GM12875 (cell line): ENCODE data around the gene COA5.

ENCODE experiments used
- H3K4me3 ChIP-seq: one replicate; pipeline ENCODE4 v1.5.1; 2011; ENCODE audit warnings: low read depth, low read length, control low read depth
- CTCF ChIP-seq: IDR thresholded peaks from 2 replicates; pipeline ENCODE4 v1.5.1; 2011; ENCODE audit warnings: low read depth, mild to moderate bottlenecking, control low read depth, inconsistent platforms, low read length, moderate library complexity, borderline replicate concordance; ENCODE audit not compliant: insufficient read depth

Gene COA5

DNA sequence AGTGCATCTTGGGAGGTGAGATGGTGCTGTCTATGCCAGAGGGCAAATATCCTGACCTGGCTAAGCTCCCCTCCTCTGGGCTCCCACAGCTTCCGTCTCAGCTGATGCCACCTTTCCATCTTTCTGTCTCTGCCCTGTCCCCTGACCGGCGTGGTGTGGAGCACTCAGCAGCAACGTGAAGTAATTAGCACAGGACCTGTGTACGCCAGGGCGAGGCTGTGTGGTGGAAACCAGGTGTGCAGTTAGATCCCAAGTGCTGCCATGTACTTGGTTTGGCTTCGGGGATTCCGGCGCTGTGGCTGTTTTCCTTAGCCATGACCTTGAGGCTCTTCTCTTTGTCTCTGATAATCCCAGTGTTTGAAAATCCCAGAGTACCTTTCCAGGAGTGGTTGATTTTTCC is 36.5 kb downstream of the COA5 start:
- no peak for TF ChIP-seq CTCF
- no peak overlapping the region for H3K4me3 ChIP-seq

DNA sequence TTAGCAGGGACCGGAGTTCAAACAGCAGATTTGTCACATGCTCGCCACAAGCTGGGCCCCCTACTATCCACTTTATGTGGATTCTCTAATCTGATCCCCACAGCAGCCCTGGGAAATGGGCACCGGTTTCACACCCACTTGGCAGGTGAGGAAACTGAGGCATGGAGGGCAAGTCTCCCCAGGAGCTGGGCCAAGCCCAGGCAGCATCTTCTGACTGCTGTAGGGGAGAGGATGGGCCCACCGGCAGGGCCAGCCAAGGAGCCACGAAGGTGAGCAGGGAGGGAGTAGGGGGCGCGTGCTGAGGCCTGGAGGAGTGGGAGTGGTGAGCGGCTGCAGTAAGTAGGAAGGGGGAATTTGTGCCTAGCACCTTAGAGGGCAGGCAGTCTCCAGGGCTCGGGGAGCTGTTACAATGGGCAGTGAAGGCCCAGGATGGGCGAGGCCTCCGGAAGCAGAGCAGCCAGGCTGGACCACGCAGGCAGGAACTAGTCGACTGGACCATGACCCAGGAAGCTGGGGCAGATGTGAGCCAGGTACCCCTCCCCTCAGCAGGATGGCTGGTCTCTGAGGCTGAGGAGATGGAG is 37.1 kb downstream of the COA5 start:
- H3K4me3 ChIP-seq = no peak overlapping the region
- no peak for TF ChIP-seq CTCF

DNA sequence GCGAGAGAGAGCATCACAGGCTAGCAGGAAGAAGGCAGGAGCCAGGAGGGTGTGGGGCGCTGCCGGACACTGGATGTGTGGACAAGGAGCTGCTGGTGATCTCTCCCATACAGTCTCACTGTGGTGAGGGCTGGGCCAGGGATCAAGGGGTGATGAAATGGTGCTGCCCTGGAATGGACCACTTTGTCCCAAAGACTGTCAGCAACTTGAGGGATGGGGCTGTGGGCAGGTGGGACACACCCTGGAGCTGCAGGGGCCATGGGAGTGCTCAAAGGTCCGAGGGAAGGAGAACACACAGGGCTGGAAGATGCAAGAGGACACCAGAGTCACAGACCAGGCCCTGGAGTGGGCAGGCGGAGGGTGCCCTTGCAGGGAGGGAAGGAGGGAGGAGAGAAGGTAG is 38.0 kb downstream of the COA5 start:
- H3K4me3 ChIP-seq = no peak overlapping the region
- TF ChIP-seq CTCF = no peak

- H3K4me3 ChIP-seq = no peak overlapping the region
These were observed 38.4 kb downstream of the COA5 start for GRCh38 chr2:98569915-98570314.

DNA sequence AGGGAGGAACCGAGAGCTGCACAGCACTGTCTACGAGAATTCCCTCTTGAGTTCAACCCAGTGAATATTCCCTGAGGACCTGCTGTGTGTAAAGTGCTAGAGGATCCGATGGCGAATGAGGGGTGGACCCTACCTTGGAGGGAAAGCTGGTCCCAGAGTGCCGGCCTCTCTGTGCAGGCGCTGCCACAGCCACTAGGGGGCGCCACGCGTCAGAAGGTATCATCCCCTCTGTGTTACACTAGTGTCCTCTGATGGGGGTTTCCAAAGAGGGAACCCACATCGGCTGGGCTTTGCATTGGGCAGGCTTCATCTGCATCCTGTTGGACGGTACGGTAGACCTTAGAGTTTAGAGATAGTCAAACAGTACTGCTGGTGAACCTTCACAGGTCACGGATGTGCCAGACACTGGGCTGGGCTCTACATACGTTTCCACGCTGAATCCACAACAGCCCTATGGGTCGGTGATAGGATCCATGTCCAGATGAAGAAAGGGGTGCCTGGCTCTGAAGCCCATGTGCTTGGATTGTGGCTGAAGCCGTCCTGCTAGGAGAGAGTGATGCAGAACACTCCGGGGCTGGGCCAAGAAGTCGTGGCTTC is 39.0 kb downstream of the COA5 start:
- TF ChIP-seq CTCF = peak; percentile 98
- H3K4me3 ChIP-seq = no peak overlapping the region

More at GRCh38 chr2:98569915-98570314, 38.4 kb downstream of the COA5 start:
- TF ChIP-seq CTCF = no peak

DNA sequence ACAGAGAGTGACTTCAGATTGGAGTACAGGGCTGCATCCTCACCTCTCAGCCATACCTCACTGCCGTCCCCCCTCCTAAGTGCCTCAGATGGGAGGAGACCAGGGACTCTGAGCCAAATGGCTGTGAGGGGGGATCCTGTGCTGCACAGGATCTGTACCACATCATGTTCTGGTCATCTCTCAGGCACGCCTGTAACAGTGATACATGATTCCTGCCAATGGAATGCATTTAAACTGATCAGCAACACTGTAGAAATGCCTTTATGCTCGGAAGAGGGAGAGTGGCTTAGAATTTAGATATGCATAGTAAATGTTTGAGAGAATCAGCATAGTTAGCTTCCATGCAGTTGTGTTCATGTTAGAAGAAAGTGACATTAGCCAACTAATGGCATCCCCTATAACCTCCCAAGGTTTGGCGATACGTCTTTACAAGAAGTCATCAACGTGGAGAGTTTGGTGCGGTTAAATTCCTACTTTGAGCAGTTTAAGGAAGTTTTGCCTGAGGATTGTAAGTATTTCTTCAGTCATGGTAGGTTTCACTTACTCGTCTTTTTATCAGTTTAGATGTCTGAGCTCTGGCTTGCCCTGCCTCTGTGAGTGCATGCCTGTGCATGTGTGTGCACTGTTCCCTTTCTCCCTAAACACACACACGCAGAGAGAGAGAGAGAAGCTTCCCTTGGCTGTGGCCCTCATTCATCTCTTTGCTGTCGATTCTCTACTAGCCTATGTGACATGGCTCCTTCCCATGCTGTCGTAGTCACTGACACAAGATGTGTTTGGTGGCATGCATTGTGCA is 40.0 kb downstream of the COA5 start:
- no peak overlapping the region for H3K4me3 ChIP-seq
- TF ChIP-seq CTCF = no peak
